ENCODE measurements around the gene ZDHHC19.

DNA sequence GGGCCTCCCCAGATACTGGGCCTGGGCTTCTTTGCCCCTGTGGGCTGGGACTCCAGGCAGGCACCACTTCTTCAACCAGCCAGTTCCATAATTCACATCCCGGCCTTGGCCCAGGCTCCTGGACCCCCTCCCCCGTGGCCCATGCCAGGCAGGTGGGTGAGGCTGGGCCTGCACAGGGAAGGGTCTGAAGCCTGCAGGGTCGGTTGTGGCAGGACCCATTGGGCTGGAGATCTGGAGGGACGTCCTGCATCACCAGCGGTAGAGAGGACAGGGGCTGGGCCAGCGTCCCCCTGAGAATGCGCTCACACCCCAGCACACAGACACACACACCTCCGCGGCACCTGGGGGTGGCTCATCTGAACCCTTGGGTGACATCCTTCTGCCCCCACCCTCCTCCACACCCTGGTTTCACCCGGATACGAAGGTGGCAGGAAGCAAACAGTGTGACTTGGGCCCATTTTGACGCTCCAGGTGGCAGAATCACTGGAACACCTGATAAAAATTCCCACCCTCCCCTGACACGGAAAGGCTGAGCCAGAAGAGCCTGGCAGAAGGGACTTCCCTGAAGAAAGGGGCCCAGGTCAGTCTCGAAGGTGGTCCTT is 15.4 kb downstream of the ZDHHC19 start:
- TF ChIP-seq, protein P1, sequence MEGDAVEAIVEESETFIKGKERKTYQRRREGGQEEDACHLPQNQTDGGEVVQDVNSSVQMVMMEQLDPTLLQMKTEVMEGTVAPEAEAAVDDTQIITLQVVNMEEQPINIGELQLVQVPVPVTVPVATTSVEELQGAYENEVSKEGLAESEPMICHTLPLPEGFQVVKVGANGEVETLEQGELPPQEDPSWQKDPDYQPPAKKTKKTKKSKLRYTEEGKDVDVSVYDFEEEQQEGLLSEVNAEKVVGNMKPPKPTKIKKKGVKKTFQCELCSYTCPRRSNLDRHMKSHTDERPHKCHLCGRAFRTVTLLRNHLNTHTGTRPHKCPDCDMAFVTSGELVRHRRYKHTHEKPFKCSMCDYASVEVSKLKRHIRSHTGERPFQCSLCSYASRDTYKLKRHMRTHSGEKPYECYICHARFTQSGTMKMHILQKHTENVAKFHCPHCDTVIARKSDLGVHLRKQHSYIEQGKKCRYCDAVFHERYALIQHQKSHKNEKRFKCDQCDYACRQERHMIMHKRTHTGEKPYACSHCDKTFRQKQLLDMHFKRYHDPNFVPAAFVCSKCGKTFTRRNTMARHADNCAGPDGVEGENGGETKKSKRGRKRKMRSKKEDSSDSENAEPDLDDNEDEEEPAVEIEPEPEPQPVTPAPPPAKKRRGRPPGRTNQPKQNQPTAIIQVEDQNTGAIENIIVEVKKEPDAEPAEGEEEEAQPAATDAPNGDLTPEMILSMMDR (tag by site-specific recombination; IDR thresholded peaks at IDR 0.05): no peak
- TF ChIP-seq, protein P2, sequence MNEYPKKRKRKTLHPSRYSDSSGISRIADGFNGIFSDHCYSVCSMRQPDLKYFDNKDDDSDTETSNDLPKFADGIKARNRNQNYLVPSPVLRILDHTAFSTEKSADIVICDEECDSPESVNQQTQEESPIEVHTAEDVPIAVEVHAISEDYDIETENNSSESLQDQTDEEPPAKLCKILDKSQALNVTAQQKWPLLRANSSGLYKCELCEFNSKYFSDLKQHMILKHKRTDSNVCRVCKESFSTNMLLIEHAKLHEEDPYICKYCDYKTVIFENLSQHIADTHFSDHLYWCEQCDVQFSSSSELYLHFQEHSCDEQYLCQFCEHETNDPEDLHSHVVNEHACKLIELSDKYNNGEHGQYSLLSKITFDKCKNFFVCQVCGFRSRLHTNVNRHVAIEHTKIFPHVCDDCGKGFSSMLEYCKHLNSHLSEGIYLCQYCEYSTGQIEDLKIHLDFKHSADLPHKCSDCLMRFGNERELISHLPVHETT (tag by site-specific recombination; IDR thresholded peaks at IDR 0.05): no peak
- TF ChIP-seq ZNF239 (tag by site-specific recombination; IDR thresholded peaks at IDR 0.05) (no peak), ZNF791 (tag by site-specific recombination; IDR thresholded peaks at IDR 0.05) (no peak), KLF8 (tag by site-specific recombination; IDR thresholded peaks at IDR 0.05) (no peak), ZNF830 (tag by site-specific recombination; IDR thresholded peaks at IDR 0.05; ENCODE audit: low read depth) (no peak), ZNF521 (tag by site-specific recombination; IDR thresholded peaks at IDR 0.05) (no peak), KLF9 (tag by site-specific recombination; IDR thresholded peaks at IDR 0.05; ENCODE audit: low read depth) (no peak), ZNF24 (tag by site-specific recombination; IDR thresholded peaks at IDR 0.05) (no peak), ZNF16 (tag by site-specific recombination; IDR thresholded peaks at IDR 0.05; ENCODE audit: low read depth) (no peak)
- TF ChIP-seq, protein P3, sequence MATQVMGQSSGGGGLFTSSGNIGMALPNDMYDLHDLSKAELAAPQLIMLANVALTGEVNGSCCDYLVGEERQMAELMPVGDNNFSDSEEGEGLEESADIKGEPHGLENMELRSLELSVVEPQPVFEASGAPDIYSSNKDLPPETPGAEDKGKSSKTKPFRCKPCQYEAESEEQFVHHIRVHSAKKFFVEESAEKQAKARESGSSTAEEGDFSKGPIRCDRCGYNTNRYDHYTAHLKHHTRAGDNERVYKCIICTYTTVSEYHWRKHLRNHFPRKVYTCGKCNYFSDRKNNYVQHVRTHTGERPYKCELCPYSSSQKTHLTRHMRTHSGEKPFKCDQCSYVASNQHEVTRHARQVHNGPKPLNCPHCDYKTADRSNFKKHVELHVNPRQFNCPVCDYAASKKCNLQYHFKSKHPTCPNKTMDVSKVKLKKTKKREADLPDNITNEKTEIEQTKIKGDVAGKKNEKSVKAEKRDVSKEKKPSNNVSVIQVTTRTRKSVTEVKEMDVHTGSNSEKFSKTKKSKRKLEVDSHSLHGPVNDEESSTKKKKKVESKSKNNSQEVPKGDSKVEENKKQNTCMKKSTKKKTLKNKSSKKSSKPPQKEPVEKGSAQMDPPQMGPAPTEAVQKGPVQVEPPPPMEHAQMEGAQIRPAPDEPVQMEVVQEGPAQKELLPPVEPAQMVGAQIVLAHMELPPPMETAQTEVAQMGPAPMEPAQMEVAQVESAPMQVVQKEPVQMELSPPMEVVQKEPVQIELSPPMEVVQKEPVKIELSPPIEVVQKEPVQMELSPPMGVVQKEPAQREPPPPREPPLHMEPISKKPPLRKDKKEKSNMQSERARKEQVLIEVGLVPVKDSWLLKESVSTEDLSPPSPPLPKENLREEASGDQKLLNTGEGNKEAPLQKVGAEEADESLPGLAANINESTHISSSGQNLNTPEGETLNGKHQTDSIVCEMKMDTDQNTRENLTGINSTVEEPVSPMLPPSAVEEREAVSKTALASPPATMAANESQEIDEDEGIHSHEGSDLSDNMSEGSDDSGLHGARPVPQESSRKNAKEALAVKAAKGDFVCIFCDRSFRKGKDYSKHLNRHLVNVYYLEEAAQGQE (tag by site-specific recombination; IDR thresholded peaks at IDR 0.05): no peak

All from HEK293 (cell line).